ENCODE data around the gene PKD1L1.

Gene PKD1L1

DNA sequence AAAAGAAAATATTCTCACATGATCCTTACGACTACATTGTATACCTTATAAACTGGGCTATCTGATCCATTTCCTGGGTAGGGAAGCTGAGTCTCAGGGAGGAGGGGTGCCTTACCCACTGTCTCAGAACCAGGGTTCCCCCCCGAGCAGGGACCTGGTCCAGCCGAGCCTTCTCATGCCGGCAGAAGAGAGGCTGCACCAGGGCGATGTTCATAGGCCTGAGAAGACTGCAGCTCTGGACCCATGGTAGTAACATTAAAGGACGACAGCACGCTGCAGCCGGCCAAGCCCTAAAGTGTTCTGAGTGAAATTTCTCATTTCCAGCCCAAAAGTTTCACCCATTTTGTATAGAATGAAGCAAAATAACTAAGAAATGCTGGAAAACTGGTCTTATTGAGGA lies 203.4 kb downstream of the PKD1L1 start:
- Histone ChIP-seq H3K27me3 (ENCODE audit: control insufficient read depth, insufficient read depth, low read length) (no peaks in the 10 kb centered on the region), H3K9me3 (ENCODE audit: control insufficient read depth, low read depth, low read length) (no peaks in the 10 kb centered on the region), H3K4me1 (ENCODE audit: control insufficient read depth, low read depth, low read length) (no peaks in the 10 kb centered on the region), H3K9ac (ENCODE audit: low read length) (no peak overlapping the region), H3K4me3 (ENCODE audit: low read length) (no peak overlapping the region), H3K27ac (ENCODE audit: low read length) (no peak overlapping the region), H3K36me3 (ENCODE audit: control insufficient read depth, low read depth, low read length) (no peaks in the 10 kb centered on the region)

DNA sequence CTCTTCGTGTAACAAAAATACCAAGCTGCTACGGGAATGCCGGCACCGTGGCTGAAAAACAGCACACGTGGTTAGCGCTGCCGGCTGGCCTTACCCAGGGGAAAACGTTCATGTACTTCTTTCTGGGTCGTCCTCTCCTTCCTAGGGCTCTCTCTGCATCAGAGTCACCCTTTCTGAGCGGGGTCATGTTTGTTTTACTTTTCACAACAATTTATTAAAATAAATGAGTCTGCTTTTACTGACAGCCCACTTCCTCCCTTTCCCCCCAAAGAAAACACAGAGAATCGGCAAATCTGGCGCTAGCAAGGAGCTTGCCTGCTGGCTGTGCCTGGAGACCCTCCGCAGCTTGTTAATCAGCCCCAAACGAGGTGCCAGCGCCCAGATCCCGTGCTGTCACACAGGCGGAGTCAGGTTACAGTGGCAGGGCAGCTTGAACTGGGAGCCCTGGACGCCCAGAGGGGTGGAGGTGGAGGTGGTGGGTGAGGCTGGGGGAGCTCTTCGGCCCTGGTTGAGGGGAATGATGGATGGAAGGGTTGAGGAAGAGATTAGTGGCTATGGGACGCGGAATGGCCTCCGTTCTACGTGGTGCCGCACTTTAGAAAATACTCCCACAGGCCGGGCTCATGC lies 204.2 kb downstream of the PKD1L1 start:
- no peak overlapping the region for H3K4me3 ChIP-seq (ENCODE audit: low read length)
- H3K27ac ChIP-seq (ENCODE audit: low read length), result no peak overlapping the region
- no peaks in the 10 kb centered on the region for H3K9me3 ChIP-seq (ENCODE audit: control insufficient read depth, low read depth, low read length)
- no peak overlapping the region for H3K9ac ChIP-seq (ENCODE audit: low read length)
- H3K36me3 ChIP-seq (ENCODE audit: control insufficient read depth, low read depth, low read length), result no peaks in the 10 kb centered on the region
- peaks cover 5% of the 10 kb centered on the region for H3K4me1 ChIP-seq (ENCODE audit: control insufficient read depth, low read depth, low read length)
- no peaks in the 10 kb centered on the region for H3K27me3 ChIP-seq (ENCODE audit: control insufficient read depth, insufficient read depth, low read length)

DNA sequence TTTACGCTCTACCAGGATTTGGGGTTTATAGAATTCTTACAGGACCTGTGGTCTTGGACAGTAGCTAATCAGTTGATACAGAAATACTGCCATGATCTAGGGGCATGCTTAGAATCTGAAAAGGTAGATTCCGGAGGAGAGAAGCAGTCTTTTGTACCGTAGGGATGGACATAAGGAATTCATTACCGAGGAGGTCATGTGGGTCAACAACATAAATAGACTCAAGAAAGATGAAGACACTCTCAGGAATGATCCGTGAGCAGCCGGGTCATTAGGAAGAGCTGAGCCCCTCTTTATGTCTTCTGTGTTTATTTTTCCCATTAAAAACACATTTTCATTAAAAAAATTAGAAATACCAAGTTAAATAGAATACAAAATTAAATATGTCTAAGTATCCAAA lies 206.3 kb downstream of the PKD1L1 start:
- H3K9me3 ChIP-seq (ENCODE audit: control insufficient read depth, low read depth, low read length), result no peaks in the 10 kb centered on the region
- no peak overlapping the region for H3K4me3 ChIP-seq (ENCODE audit: low read length)
- H3K27me3 ChIP-seq (ENCODE audit: control insufficient read depth, insufficient read depth, low read length), result no peaks in the 10 kb centered on the region
- no peak overlapping the region for H3K27ac ChIP-seq (ENCODE audit: low read length)
- H3K4me1 ChIP-seq (ENCODE audit: control insufficient read depth, low read depth, low read length), result peaks cover 6% of the 10 kb centered on the region
- no peaks in the 10 kb centered on the region for H3K36me3 ChIP-seq (ENCODE audit: control insufficient read depth, low read depth, low read length)
- no peak overlapping the region for H3K9ac ChIP-seq (ENCODE audit: low read length)

DNA sequence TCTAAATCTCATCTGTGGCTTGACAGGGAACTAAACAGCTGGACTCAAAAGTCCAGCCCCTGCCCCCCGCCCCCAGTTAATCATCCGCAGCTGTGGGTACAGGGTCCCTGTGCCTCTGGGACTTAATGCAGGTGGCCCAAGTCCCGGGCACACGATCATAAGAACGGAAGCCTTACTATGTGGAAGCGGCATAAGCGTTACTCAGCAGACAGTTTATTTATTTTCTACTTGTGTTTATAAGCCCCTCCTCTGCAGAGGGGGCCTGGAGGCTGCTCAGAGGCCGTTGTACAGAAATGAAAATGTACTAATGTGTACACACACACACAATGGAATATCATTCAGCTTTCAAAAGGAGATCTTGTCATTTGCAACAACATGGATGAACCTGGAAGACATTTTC lies 208.4 kb downstream of the PKD1L1 start:
- H3K4me1 ChIP-seq (ENCODE audit: control insufficient read depth, low read depth, low read length), result peaks cover 6% of the 10 kb centered on the region
- no peak overlapping the region for H3K4me3 ChIP-seq (ENCODE audit: low read length)
- H3K9me3 ChIP-seq (ENCODE audit: control insufficient read depth, low read depth, low read length), result no peaks in the 10 kb centered on the region
- no peak overlapping the region for H3K27ac ChIP-seq (ENCODE audit: low read length)
- no peaks in the 10 kb centered on the region for H3K27me3 ChIP-seq (ENCODE audit: control insufficient read depth, insufficient read depth, low read length)
- H3K36me3 ChIP-seq (ENCODE audit: control insufficient read depth, low read depth, low read length), result no peaks in the 10 kb centered on the region
- no peak overlapping the region for H3K9ac ChIP-seq (ENCODE audit: low read length)

DNA sequence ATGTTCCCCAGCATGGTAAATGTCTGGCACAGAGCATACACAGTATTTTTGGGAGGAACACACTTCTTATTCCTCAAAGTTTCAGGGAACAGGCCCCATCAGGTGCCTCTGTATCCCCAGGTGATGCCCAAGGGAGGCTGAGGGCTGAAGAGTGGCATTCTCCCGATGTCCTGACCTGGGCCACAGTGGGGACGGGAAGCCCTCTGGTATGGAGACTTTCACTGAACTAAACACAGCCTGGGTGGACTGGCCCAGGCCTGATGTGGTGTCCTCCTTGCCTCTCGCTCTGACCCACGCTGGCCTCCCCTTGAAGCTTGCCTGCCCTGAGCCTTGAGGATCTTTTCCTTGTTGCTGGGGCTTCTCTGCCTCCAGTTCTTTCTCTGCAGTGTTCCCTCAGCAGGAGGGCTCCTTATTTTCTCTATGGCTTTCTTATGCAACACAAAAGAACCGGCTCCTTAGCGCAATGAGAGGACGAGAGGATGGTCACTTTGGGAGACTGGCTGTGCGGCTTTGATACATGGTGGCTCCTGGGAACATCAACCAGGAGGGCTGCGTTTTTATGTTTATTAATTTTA lies 208.9 kb downstream of the PKD1L1 start:
- no peak overlapping the region for H3K9ac ChIP-seq (ENCODE audit: low read length)
- no peaks in the 10 kb centered on the region for H3K9me3 ChIP-seq (ENCODE audit: control insufficient read depth, low read depth, low read length)
- no peak overlapping the region for H3K4me3 ChIP-seq (ENCODE audit: low read length)
- H3K27me3 ChIP-seq (ENCODE audit: control insufficient read depth, insufficient read depth, low read length), result no peaks in the 10 kb centered on the region
- peaks cover 6% of the 10 kb centered on the region for H3K4me1 ChIP-seq (ENCODE audit: control insufficient read depth, low read depth, low read length)
- no peak overlapping the region for H3K27ac ChIP-seq (ENCODE audit: low read length)
- H3K36me3 ChIP-seq (ENCODE audit: control insufficient read depth, low read depth, low read length), result no peaks in the 10 kb centered on the region

DNA sequence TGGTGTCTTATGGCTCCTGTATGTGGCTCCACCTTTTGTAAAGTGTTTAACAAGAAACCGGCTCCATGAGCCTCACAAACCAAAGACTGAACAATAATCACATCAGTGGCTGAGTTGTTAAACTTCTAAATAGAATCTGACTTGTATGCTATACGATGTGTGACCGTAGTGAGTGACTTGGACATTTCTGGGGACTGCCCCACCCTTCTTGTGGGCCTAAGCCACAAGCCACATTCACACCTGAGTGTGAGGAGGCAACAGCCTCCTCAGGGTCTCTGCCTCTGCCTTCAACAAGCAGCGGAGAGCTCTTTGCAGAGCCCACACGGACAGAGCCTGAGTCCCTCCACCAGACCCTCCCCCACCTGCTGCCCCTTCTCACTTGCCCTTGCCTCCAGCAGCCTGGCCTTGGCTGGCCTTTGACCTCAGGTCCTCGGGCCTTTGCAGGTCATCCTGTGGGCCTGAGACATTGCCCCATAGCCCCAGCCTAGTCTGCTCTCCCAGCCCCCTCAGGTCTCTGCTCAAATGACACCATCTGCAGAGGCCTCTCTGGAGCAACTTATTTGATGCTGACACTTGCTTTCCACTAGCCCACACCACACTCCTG lies 209.6 kb downstream of the PKD1L1 start:
- Histone ChIP-seq H3K9ac (ENCODE audit: low read length) (no peak overlapping the region), H3K27ac (ENCODE audit: low read length) (no peak overlapping the region), H3K27me3 (ENCODE audit: control insufficient read depth, insufficient read depth, low read length) (no peaks in the 10 kb centered on the region), H3K4me3 (ENCODE audit: low read length) (no peak overlapping the region), H3K4me1 (ENCODE audit: control insufficient read depth, low read depth, low read length) (peaks cover 6% of the 10 kb centered on the region), H3K9me3 (ENCODE audit: control insufficient read depth, low read depth, low read length) (no peaks in the 10 kb centered on the region), H3K36me3 (ENCODE audit: control insufficient read depth, low read depth, low read length) (no peaks in the 10 kb centered on the region)

DNA sequence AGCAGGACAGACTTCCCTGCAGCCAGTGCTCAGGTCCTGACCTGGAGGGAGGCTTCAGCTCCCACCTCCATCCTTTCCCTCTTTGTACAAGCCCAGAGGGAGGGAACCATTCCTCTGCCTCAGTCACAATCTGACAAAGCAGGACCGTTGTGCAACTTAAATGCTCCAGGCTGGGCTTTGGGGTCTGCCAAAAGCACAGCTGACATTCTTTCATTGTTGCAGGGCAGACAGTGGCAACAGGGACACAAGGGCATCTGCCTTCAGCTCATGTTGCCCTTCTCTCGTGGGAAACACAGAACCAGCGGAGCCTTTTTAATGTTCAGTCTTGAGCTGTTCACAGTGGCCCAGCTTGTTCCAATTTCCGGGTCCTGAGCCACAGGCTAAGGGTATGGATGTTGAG lies 210.7 kb downstream of the PKD1L1 start:
- H3K36me3 ChIP-seq (ENCODE audit: control insufficient read depth, low read depth, low read length), result no peaks in the 10 kb centered on the region
- H3K9me3 ChIP-seq (ENCODE audit: control insufficient read depth, low read depth, low read length), result no peaks in the 10 kb centered on the region
- H3K27me3 ChIP-seq (ENCODE audit: control insufficient read depth, insufficient read depth, low read length), result no peaks in the 10 kb centered on the region
- H3K4me1 ChIP-seq (ENCODE audit: control insufficient read depth, low read depth, low read length), result peaks cover 6% of the 10 kb centered on the region
- H3K9ac ChIP-seq (ENCODE audit: low read length), result no peak overlapping the region
- no peak overlapping the region for H3K27ac ChIP-seq (ENCODE audit: low read length)
- no peak overlapping the region for H3K4me3 ChIP-seq (ENCODE audit: low read length)

DNA sequence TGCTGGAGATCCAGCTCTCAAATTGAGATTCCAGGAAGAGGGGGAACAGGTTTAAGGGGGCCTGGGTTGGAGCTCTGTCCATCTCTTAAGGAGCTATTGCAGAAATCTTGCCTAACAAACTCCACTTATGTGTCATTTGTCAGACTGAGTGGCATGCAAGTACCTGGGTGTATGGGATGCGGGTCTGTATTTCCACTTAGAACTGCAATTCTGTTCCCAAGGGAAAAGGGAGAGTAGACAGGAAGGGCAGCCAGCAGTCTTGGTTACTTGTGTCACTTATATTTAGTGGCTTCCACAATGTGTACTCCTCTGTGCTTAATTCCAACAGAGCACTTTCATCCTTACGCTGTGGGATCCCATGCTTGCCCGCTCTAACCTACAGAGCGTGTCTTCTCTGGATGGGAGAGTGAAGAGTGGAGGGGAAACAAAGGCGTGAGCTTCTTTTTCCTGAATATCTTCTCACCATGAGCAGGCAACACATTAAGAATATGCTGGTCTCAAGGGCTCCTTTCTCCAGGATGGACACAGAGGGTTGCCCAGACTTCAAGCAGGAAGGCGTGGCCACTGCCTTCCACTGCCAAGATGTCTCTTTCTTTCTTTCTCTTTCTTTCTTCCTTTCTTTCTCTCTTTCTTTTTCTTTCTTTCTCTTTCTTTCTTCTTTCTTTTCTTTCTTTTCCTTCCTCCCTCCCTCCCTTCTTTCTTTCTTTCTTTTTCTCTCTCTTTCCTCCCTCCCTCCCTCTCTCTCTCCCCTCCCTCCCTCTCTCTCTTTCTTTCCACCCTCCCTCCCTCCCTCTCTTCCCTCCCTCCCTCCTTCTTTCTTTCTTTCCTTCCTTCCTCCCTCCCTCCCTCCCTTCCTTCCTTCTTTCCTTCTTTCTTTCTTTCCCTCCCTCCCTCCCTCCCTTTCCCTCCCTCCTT lies 212.6 kb downstream of the PKD1L1 start:
- Histone ChIP-seq H3K9me3 (ENCODE audit: control insufficient read depth, low read depth, low read length) (no peaks in the 10 kb centered on the region), H3K4me3 (ENCODE audit: low read length) (no peak overlapping the region), H3K27ac (ENCODE audit: low read length) (no peak overlapping the region), H3K9ac (ENCODE audit: low read length) (no peak overlapping the region), H3K4me1 (ENCODE audit: control insufficient read depth, low read depth, low read length) (peaks cover 6% of the 10 kb centered on the region), H3K36me3 (ENCODE audit: control insufficient read depth, low read depth, low read length) (no peaks in the 10 kb centered on the region), H3K27me3 (ENCODE audit: control insufficient read depth, insufficient read depth, low read length) (no peaks in the 10 kb centered on the region)

DNA sequence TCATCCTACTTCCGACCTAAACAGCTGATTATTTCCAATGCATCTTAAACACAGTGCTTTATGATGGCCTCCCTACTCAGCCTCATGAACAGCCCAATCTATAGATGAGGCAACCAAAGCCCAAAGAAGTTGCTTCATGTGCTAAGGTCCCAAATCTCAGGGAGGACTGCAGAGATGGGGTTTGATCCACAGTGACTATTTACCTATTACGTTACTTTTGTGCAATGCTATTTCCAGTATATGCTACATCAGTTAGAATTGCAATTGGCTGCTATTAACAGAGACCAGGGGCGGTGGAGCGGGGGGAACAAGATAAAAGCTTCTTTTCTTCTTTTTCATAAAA lies 213.3 kb downstream of the PKD1L1 start:
- Histone ChIP-seq H3K27ac (ENCODE audit: low read length) (no peak overlapping the region), H3K9ac (ENCODE audit: low read length) (no peak overlapping the region), H3K36me3 (ENCODE audit: control insufficient read depth, low read depth, low read length) (no peaks in the 10 kb centered on the region), H3K4me3 (ENCODE audit: low read length) (no peak overlapping the region), H3K9me3 (ENCODE audit: control insufficient read depth, low read depth, low read length) (no peaks in the 10 kb centered on the region), H3K4me1 (ENCODE audit: control insufficient read depth, low read depth, low read length) (peaks cover 6% of the 10 kb centered on the region), H3K27me3 (ENCODE audit: control insufficient read depth, insufficient read depth, low read length) (no peaks in the 10 kb centered on the region)

DNA sequence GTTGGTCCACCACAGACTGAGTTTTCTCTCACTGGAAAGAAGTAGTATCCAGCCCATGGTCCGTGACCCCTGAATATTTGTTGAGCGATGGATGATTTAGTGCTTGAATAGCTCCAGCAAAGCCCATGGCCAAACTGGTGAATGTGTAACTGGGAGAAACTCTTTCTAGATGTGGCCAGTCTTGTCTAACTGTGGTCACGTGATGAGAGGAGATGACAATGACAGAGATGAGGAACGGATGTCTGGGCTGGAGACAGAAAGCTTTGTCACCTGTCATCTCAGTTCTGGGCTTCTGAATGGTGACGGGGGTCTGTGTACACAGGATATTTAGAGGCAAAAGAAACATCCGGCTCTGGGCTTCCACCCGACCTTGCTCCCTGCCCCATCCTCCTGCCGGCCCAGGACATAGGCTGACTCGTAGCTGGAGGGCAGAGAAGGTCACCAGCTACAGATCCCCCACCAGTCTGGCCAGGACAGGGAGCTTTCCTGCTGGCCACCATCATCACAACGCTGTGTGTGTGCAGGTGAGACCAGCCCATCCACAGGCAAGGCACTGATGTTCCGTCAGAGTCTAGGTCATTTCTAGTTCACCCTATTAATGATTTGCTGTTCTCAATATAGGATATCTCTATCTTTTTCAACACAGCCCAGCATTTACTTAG lies 213.8 kb downstream of the PKD1L1 start:
- no peak overlapping the region for H3K4me3 ChIP-seq (ENCODE audit: low read length)
- H3K36me3 ChIP-seq (ENCODE audit: control insufficient read depth, low read depth, low read length), result no peaks in the 10 kb centered on the region
- peaks cover 4% of the 10 kb centered on the region for H3K4me1 ChIP-seq (ENCODE audit: control insufficient read depth, low read depth, low read length)
- no peak overlapping the region for H3K9ac ChIP-seq (ENCODE audit: low read length)
- no peaks in the 10 kb centered on the region for H3K9me3 ChIP-seq (ENCODE audit: control insufficient read depth, low read depth, low read length)
- H3K27me3 ChIP-seq (ENCODE audit: control insufficient read depth, insufficient read depth, low read length), result no peaks in the 10 kb centered on the region
- no peak overlapping the region for H3K27ac ChIP-seq (ENCODE audit: low read length)

DNA sequence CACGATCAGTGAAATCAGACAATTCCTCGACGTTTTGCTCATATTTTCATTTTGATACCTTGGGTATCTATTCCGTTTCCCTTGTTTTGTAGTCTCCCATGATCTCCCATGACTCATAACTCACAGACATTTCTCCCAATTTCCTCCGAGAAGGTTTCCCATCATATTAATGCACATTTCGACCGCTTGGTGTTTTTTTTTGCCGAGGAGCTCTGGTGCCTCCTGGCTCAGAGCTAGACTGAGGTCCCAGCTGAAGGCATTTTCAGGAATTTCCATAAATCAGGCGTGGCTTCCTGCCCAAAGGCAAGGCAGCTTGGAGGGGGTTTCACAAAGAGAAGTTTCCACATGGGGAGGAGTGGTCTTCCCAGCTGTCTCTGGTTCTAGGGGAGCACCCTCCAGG lies 218.1 kb downstream of the PKD1L1 start:
- H3K4me1 ChIP-seq (ENCODE audit: control insufficient read depth, low read depth, low read length), result peaks cover 3% of the 10 kb centered on the region
- H3K27me3 ChIP-seq (ENCODE audit: control insufficient read depth, insufficient read depth, low read length), result no peaks in the 10 kb centered on the region

More for the DNA sequence above, 218.1 kb downstream of the PKD1L1 start:
- no peak overlapping the region for H3K27ac ChIP-seq (ENCODE audit: low read length)
- no peaks in the 10 kb centered on the region for H3K36me3 ChIP-seq (ENCODE audit: control insufficient read depth, low read depth, low read length)
- H3K9me3 ChIP-seq (ENCODE audit: control insufficient read depth, low read depth, low read length), result no peaks in the 10 kb centered on the region
- H3K9ac ChIP-seq (ENCODE audit: low read length), result no peak overlapping the region
- H3K4me3 ChIP-seq (ENCODE audit: low read length), result no peak overlapping the region
